ENCODE results near the gene CABP7.

GRCh38 chr22:29707471-29707870 is 12.3 kb upstream of the CABP7 start:
- TF ChIP-seq CTCF (IDR thresholded peaks at IDR 0.05; ENCODE audit: low read length), result no peak
- no peak for TF ChIP-seq EZH2 (IDR thresholded peaks at IDR 0.05; ENCODE audit: borderline replicate concordance, low read length)
